ENCODE results near the gene HORMAD2. TPM values are rescaled to one million over a fixed set of nuclear protein-coding genes. Genes with fewer than 3 reads are reported as not detected.

The HORMAD2 gene
- polyA plus RNA-seq, 3 donors: not detected

DNA sequence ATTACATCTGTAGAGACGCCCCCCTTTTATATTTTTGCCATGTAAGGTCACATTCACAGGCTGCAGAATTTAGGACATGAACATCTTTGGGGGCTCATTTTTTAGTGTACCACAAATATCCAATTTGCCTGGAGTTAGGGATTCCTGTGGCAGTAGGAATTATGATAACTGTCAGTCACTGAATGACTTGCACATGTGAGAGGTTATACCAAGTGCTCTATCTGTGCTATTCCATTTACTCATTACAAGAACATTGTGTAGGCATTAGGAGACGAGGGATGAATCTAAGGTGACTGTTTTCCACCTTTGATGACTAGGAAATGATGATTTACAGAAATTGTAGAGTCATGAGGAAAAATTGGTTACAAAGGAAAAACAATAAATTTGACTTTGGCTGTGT, 87.0 kb downstream of the HORMAD2 start:
- DNase-seq: no peak

GRCh38 chr22:30167734-30168133, 87.5 kb downstream of the HORMAD2 start:
- DNase-seq: no peak

GRCh38 chr22:30169002-30169401, 88.7 kb downstream of the HORMAD2 start:
- DNase-seq: no peak

- DNase-seq: no peak
Measured at GRCh38 chr22:30170129-30170528, 89.9 kb downstream of the HORMAD2 start.

GRCh38 chr22:30171008-30171407, 90.7 kb downstream of the HORMAD2 start:
- no peak for DNase-seq

DNA sequence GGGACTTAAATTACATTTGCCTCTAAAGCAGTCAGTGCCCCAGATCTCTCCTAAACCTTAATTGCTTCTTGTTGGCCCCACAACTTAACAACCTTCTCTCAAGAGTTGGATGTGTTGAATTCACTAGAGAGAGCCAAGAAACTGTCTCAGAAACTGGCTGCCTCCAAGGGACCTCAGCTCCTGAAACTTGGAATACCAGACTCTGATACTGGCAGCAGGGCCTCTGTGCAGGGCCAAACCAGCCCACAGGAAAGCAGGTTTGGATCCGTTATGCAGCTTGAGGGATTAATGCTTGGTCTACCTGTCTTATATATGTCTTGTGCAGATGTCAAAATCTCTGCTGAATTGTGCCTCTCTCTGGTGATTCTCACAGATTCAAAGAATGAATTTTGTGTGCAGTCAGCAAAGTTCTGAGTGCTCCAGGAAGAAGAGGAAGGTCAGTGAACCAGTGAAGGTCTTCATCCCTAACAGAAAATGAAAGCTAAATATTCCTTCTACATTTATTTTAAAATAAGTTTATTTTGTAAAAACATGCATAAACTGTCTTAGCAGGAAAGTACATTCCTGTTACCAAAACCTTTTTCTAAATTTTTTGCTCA, 95.5 kb downstream of the HORMAD2 start:
- no peak for DNase-seq

DNA sequence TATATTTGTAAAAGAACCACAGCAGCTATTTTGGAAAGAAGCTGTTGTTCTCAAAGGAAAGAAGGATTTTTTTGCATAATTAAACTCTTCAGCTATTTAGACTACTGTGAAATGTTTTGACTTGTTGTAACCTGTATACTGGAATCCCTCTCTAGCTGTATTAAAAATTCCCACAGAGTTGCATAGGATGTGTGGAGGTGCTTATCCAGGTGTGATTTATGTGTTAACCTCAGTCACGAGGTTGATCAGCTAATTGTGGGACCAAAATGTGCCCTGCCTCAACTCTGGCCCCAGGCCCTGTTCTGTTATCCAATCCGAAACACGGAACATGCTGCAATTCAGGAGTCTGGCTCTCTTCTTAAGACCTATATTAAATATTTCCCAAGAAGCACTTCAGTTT, 96.2 kb downstream of the HORMAD2 start:
- DNase-seq: no peak

GRCh38 chr22:30178181-30179126, 98.2 kb downstream of the HORMAD2 start:
- DNase-seq: no peak

- DNase-seq: no peak
Measured at GRCh38 chr22:30180616-30181015, 100.4 kb downstream of the HORMAD2 start.

GRCh38 chr22:30181459-30182349, 101.4 kb downstream of the HORMAD2 start:
- DNase-seq: no peak

DNA sequence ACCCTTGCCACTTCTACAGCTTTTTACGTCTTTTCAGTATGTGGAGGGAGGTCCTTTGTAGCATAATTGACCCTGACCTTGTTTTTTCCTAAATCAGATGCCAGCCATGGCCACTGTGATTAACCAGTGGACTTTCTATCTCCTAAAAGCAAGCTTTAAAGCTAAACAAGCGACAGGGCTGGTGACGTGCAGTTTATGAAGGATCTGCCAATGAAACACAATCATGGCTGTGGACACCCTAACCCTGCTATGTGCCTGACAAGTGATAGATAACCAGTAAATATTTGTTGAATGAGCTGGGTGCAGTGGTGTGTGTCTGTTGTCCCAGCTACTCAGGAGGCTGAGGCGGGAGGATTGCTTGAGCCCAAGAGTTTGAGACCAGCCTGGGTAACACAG, 102.1 kb downstream of the HORMAD2 start:
- DNase-seq: no peak

DNA sequence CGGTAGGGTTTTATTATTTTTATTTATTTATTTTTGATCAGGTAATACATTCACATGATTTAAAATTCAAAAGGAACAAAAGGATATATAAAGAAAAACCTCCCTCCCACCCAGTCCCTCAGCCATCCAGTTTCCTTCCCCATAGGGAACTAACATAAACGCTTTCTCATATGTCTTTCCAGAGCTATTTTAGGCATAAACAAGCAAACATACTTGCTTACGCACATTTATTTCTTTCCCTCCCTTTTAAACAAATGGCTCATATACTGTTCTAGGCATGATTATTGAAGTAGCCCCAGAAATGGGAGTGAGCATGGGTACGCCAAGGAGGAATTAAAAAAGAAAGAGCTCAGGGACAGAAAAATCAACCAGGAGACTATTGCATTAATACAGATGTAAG, 102.6 kb downstream of the HORMAD2 start:
- DNase-seq: no peak

GRCh38 chr22:30183271-30183670, 103.0 kb downstream of the HORMAD2 start:
- no peak for DNase-seq

GRCh38 chr22:30183861-30184278, 103.6 kb downstream of the HORMAD2 start:
- no peak for DNase-seq

DNA sequence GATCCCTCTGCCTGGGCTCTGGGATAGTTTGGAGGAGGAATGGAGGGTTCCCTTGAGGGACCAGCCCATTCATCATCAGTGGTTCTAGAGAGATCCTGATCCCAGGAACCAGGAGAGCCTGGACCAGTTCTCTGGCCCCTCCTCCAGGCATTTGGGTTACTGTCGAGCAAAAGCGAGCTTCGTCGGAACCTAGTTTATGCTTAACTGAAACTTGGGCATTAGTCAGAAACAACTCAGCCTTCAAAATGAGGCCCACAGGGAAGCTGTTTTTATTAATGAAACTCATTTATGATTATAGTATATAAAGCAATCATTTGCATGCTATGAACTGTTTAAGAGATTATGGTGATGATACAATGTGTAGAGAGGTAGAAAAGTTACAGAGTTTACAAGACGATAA, 104.9 kb downstream of the HORMAD2 start:
- no peak for DNase-seq

- no peak for DNase-seq
Measured at GRCh38 chr22:30185549-30185948, 105.3 kb downstream of the HORMAD2 start.

- DNase-seq: no peak
Measured at GRCh38 chr22:30186041-30186440, 105.8 kb downstream of the HORMAD2 start.

DNA sequence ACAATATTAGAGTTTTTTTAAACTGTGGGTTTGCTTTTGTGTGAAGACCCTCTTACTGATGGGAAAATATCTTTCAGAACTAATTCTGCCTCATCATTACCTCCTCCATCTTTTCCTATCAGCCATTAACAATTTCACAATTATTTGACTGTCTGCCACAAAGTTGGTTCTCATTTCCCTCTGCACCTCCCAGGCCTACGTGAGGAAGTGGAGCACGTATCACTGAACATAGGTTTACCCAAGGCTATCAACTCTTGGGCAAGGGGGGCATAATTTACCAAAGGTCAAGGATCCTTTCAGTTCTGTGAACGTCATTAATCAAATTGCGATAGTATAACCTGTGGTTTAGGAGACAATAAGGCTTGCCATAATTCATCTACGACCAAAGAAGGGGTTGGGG, 106.2 kb downstream of the HORMAD2 start:
- DNase-seq: no peak

DNA sequence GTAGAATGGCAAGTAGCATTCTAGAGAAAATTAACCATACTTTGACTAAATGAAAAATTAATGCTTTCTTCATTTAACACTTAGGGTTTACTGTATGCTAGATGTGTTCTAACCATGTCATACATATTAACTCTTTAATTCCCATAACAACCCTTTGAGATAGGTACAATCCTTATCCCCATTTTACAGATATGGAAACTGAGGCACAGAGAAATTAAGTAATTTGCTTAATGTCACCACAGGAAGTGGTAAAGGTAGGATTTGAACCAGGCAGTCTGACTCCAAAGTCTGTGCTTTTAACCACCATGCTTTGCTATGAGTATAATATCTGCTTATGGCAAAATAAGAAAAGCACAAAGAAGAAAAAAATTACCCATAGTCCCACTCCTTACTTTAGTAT, 106.8 kb downstream of the HORMAD2 start:
- no peak for DNase-seq

DNA sequence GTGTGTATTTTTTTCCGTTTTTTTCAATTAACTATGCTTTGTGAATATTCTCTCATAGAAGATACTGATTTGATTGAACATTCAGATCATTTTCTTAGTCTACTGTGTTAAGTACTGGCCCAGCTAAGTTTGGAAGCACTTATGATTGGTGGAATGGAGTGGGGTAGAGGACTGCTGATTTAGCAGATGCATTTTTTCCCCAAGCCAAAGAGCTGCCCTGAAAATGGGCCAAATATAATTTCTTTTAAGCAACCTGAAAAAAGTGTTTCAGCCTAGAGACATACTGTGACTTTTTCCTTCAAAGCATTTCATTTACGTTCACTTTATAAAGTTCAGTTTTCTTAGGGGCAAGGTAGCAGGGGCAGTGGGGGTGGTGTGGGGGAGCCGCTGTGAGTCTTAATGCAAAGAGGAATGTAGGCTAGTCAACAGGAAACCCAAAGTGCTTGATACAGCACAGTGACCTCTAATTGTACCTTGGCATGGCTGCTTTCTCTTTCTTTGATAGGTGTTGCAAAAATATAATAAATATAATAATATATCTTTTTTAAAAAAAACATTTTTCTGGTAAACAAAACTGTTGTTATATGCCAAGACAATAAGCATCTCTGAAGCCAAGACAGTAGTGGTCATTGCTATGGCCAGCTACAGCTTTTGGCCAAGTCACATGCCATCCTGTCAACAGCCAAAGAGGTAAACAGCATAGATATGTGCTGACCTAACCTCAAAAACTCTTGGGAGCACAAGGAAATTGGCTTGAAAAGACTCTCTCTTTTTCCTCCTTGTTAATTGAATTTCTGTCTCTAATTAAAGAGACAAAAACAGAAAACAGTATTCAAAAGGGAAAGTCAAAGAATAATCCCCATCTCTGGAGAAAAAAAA, 107.5 kb downstream of the HORMAD2 start:
- no peak for DNase-seq

DNA sequence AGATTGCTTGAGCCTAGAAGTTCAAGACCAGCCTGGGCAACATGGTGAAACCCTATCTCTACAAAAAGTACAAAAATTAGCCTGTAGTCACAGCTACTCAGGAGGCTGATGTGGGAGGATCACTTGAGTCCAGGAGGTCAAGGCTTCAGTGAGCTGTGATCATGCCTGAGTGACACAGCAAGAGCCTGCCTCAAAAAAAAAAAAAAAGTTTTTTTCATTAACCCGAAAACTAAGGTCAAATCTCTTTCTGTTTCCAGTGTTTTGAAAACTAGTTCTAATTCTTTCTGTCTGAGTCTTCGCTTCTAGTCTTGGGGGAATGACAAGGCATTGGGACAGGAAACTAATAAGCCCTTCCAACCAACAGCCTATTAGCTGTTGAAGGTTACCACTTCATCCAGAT, 108.6 kb downstream of the HORMAD2 start:
- DNase-seq: no peak

Measured in renal pelvis (tissue), 4 donors.